GM18505 (cell line): ENCODE measurements around the gene INPP4B.

Experiments used
- ATAC-seq: cut with Tn5 transposase; IDR thresholded peaks from one replicate; pipeline ENCODE4 v1.9.1; 2021; ENCODE audit not compliant: unreplicated experiment
- POLR2A ChIP-seq: IDR thresholded peaks from 4 replicates; pipeline ENCODE4 v1.6.1; 2011; ENCODE audit warnings: borderline replicate concordance; ENCODE audit not compliant: insufficient read depth, insufficient read length; ENCODE audit errors: extremely low read depth

INPP4B gene

GRCh38 chr4:142316025-142316424 lies 530.1 kb downstream of the INPP4B start:
- TF ChIP-seq POLR2A: no peak
- no peak for ATAC-seq

- ATAC-seq: no peak
- TF ChIP-seq POLR2A: no peak
These were observed 531.4 kb downstream of the INPP4B start for GRCh38 chr4:142314686-142315085.

- ATAC-seq: no peak
- TF ChIP-seq POLR2A: no peak
These were observed 531.9 kb downstream of the INPP4B start for GRCh38 chr4:142314247-142314646.

GRCh38 chr4:142312391-142312790 lies 533.7 kb downstream of the INPP4B start:
- no peak for TF ChIP-seq POLR2A
- ATAC-seq: no peak

GRCh38 chr4:142311916-142312315 lies 534.2 kb downstream of the INPP4B start:
- no peak for ATAC-seq
- TF ChIP-seq POLR2A: no peak

- ATAC-seq: no peak
- no peak for TF ChIP-seq POLR2A
These were observed 536.3 kb downstream of the INPP4B start for GRCh38 chr4:142309772-142310171.

- no peak for ATAC-seq
- TF ChIP-seq POLR2A: no peak
These were observed 538.2 kb downstream of the INPP4B start for GRCh38 chr4:142307857-142308256.

GRCh38 chr4:142297313-142297712 lies 548.8 kb downstream of the INPP4B start:
- no peak for TF ChIP-seq POLR2A
- no peak for ATAC-seq

GRCh38 chr4:142293536-142293935 lies 552.6 kb downstream of the INPP4B start:
- no peak for ATAC-seq
- no peak for TF ChIP-seq POLR2A

GRCh38 chr4:142292231-142292630 lies 553.9 kb downstream of the INPP4B start:
- no peak for TF ChIP-seq POLR2A
- ATAC-seq: no peak

- no peak for TF ChIP-seq POLR2A
- no peak for ATAC-seq
These were observed 554.6 kb downstream of the INPP4B start for GRCh38 chr4:142291299-142292050.

GRCh38 chr4:142287371-142287770 lies 558.7 kb downstream of the INPP4B start:
- no peak for TF ChIP-seq POLR2A
- no peak for ATAC-seq

GRCh38 chr4:142285222-142285583 lies 560.9 kb downstream of the INPP4B start:
- TF ChIP-seq POLR2A: no peak
- ATAC-seq: no peak

GRCh38 chr4:142284402-142285221 lies 561.5 kb downstream of the INPP4B start:
- TF ChIP-seq POLR2A: no peak
- ATAC-seq: no peak
